ENCODE measurements around the gene WFS1. TPM values are rescaled to one million over a fixed set of nuclear protein-coding genes. Genes with fewer than 3 reads are reported as not detected.

Gene WFS1
- total RNA-seq, 6 donors from 2014 or later, result 88.8 to 180 (median 105) TPM

DNA sequence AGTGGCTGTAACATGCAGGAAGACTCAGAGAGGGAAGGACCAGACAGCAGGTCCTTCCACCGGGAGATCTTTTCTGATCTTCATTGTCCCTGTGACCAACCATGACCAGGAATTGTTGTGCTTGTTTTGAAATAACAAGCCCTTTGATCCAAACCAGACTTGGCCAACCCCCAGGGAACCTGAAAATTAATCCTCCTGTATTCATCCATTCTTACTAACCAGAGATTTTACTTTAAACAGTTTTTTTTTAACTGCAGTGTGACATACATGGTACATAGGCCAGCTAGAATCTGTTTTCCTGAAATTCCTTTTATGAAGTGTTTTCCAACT is 4.0 kb downstream of the WFS1 start:
- WGBS, 2 donors, result 29 to 63% methylated on average over 1 of the region's 1 CpG
- peak overlapping the region; percentile 63 to 87 (median 76) for H3K27ac ChIP-seq
- TF ChIP-seq POLR2AphosphoS5 (IDR thresholded peaks at IDR 0.05) (no peak), POLR2A (IDR thresholded peaks at IDR 0.05) (no peak)
- no peaks in the 10 kb centered on the region for H3K9me3 ChIP-seq
- H3K27me3 ChIP-seq, result no peaks in the 10 kb centered on the region
- no peak for DNase-seq
- no peak overlapping the region for H3K4me3 ChIP-seq
- no peak for ATAC-seq (ENCODE audit: low FRiP score in 2 of 2)
- H3K36me3 ChIP-seq, result peaks cover 0 to 8% (median 0%) of the 10 kb centered on the region in 4 donors
- H3K4me1 ChIP-seq, result peaks cover 62 to 87% (median 75%) of the 10 kb centered on the region in 4 donors

GRCh38 chr4:6275351-6275750 is 5.7 kb downstream of the WFS1 start:
- WGBS, 2 donors, result 91 to 95% methylated on average over 8 to 10 of the region's 10 CpGs
- ATAC-seq (ENCODE audit: low FRiP score in 2 of 2), result no peak
- TF ChIP-seq POLR2AphosphoS5 (IDR thresholded peaks at IDR 0.05), result no peak
- no peak for TF ChIP-seq EP300 (IDR thresholded peaks at IDR 0.05)
- no peak for TF ChIP-seq CTCF (IDR thresholded peaks at IDR 0.05)
- TF ChIP-seq POLR2A (IDR thresholded peaks at IDR 0.05), result no peak
- peak overlapping the region in 2 of 4 donors; percentile 68 to 83 for H3K27ac ChIP-seq
- H3K4me3 ChIP-seq, result no peak overlapping the region
- H3K27me3 ChIP-seq, result no peaks in the 10 kb centered on the region
- H3K9me3 ChIP-seq, result no peaks in the 10 kb centered on the region
- H3K36me3 ChIP-seq, result peaks cover 0 to 17% (median 3%) of the 10 kb centered on the region in 4 donors
- DNase-seq, result no peak
- H3K4me1 ChIP-seq, result peaks cover 74 to 91% (median 78%) of the 10 kb centered on the region in 4 donors

DNA sequence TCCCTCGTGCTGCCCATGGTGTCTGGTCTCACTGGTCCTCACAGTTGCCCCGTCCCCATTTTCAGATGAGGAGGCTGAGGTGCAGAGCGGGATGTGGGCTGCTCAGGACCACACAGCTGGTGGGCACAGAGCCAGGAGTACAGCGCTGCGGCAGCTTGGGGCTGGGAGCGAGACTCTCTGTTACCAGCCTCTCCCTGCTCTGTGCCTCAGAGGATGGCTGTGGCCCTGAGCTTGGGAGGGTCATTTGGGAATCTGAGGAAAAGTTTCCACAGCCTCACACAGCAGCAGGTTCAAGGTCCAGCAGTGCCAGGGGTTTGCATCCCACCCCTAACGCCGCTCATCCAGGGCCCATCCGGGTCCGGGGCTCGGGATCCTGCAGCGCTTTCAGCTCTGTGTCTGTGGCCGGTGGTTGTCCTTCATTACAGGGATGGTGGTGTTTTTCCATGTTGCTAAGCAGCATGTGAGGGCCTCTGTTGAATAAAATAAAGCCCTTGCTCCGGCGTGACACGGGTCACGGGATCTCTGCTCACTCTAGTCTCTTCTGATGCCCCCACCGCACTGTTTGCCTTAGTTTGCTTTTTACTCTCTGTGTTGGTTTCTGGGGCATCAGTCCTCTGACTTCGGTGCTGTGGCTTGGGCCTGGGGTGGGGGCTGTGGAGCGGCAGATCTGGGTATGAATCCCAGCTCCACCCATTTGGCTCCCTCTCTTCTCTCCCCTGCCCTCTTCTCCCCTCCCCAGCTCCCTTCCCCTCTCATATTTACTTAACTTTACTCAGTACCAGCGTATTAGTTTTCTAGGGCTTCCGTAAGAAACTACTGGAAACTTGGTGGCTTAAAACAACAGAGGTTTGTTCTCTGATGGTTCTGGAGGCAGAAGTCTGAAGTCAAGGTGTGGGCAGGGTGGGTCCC is 6.5 kb downstream of the WFS1 start:
- Histone ChIP-seq H3K9me3 (no peaks in the 10 kb centered on the region), H3K4me3 (no peak overlapping the region), H3K36me3 (peaks cover 0 to 19% (median 5%) of the 10 kb centered on the region in 4 donors), H3K4me1 (peaks cover 68 to 86% (median 75%) of the 10 kb centered on the region in 4 donors), H3K27ac (peak overlapping the region; percentile 32 to 83 (median 64)), H3K27me3 (no peaks in the 10 kb centered on the region)
- TF ChIP-seq CTCF (IDR thresholded peaks at IDR 0.05) (no peak), POLR2A (IDR thresholded peaks at IDR 0.05) (no peak), POLR2AphosphoS5 (IDR thresholded peaks at IDR 0.05) (no peak), EP300 (IDR thresholded peaks at IDR 0.05) (no peak)
- DNase-seq (peak in 1 of 2 donors; percentile 51), ATAC-seq (ENCODE audit: low FRiP score in 2 of 2) (no peak)
- 65 to 75% methylated on average over 22 of the region's 22 CpGs for WGBS, 2 donors

DNA sequence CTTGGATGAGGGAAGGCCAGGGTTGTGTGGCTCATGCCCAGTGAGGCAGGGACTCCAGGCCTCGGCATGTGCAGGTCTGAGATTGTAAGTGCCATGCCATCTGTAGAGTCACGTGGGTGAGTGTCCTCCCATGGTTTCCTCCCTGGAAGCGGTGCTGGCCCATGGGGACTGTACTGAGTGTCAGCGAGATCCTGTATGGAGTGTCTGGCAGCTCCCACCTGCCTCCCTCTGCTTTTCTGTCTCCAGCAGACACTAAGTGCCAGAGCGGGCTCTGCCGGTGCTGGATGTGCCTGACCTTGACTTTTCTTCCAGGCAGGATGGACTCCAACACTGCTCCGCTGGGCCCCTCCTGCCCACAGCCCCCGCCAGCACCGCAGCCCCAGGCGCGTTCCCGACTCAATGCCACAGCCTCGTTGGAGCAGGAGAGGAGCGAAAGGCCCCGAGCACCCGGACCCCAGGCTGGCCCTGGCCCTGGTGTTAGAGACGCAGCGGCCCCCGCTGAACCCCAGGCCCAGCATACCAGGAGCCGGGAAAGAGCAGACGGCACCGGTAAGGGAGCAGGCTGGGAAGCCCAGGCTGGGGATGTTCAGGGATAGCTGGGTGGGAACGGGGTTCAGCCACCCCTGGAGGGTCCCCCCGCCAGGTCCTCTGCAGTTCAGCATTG is 7.6 kb downstream of the WFS1 start:
- DNase-seq (peak in 1 of 2 donors; percentile 82), ATAC-seq (ENCODE audit: low FRiP score in 2 of 2) (no peak)
- TF ChIP-seq EP300 (IDR thresholded peaks at IDR 0.05), result no peak
- no peak for TF ChIP-seq CTCF (IDR thresholded peaks at IDR 0.05)
- no peak for TF ChIP-seq POLR2A (IDR thresholded peaks at IDR 0.05)
- TF ChIP-seq POLR2AphosphoS5 (IDR thresholded peaks at IDR 0.05), result no peak
- Histone ChIP-seq H3K4me1 (peaks cover 67 to 86% (median 73%) of the 10 kb centered on the region in 4 donors), H3K27ac (peak overlapping the region; percentile 45 to 83 (median 64)), H3K4me3 (no peak overlapping the region), H3K27me3 (no peaks in the 10 kb centered on the region), H3K9me3 (no peaks in the 10 kb centered on the region), H3K36me3 (peaks cover 0 to 19% (median 5%) of the 10 kb centered on the region in 4 donors)
- WGBS, 2 donors, result 75 to 77% methylated on average over 19 to 23 of the region's 24 CpGs

All from upper lobe of left lung (tissue), 6 donors.